GM12878 (cell line): ENCODE data around the gene AKT1S1. TPM values are rescaled to one million over a fixed set of nuclear protein-coding genes. Genes with fewer than 3 reads are reported as not detected.

Experiments
- ATAC-seq: fragments of 200-7000 bp; cut with Tn5 transposase; 3 replicates; pipeline ENCODE4 v1.9.1; 2020; ENCODE audit warnings: mild to moderate bottlenecking, moderate library complexity
- BruUV-seq: library from RNA; stranded (reverse); fragments of 400-500 nt; replicated peaks from 2 replicates; lab custom pipeline; 2021; lab: Mats Ljungman, UMichigan
- CTCF ChIA-PET: fragments of 300-600 bp; sonication (Branson Sonifier 250); formaldehyde crosslinking; extraction: SDS; loops from one replicate; lab custom pipeline; 2021; ENCODE audit warnings: inconsistent platforms; lab: Yijun Ruan, JAX
- POLR2A ChIA-PET: fragments of 350-600 bp; formaldehyde crosslinking; extraction: SDS; loops from one replicate; lab custom pipeline; 2021; ENCODE audit warnings: inconsistent platforms; lab: Charles Lee
- RAD21 ChIA-PET: fragments of 300-600 bp; sonication (Branson Sonifier 250); formaldehyde crosslinking; loops from one replicate; lab custom pipeline; 2023; ENCODE audit warnings: antibody characterized with exemption; ENCODE audit not compliant: unreplicated experiment; lab: Charles Lee
- SMC1A ChIA-PET: fragments of 300-600 bp; sonication (Branson Sonifier 250); formaldehyde crosslinking; loops from one replicate; lab custom pipeline; 2023; ENCODE audit not compliant: unreplicated experiment, uncharacterized antibody; lab: Charles Lee
- DNase-seq: peaks from one replicate; pipeline ENCODE4 v3.0.0-alpha.2; 2011; ENCODE audit warnings: low read depth, low spot score
- FAIRE-seq: peaks from 3 replicates; lab custom pipeline; 2011; peaks lifted over from hg19 to GRCh38; lab: Jason Lieb, UNC
- H2AFZ ChIP-seq: 2 replicates; pipeline ENCODE4 v1.6.0; 2011; ENCODE audit warnings: low read depth, low read length, control low read depth; ENCODE audit not compliant: control insufficient read depth
- H3K27ac ChIP-seq: 2 replicates; pipeline ENCODE4 v1.5.1; 2011; ENCODE audit warnings: control low read depth; ENCODE audit not compliant: control insufficient read depth, insufficient read depth
- H3K27me3 ChIP-seq, 2 experiments: replicated peaks in 1 of 2; 2 replicates each; pipeline versions ENCODE4 v1.6.0 to v1.6.1; 2011; ENCODE audit warnings: low read length in 1 of 2; ENCODE audit not compliant: control insufficient read depth in 2 of 2, insufficient read depth in 2 of 2
- H3K36me3 ChIP-seq, 2 experiments: 2 replicates each; pipeline ENCODE4 v1.5.1; 2011; ENCODE audit warnings: low read length in 1 of 2; ENCODE audit not compliant: control insufficient read depth in 2 of 2, insufficient read depth in 2 of 2
- H3K4me1 ChIP-seq: 2 replicates; pipeline ENCODE4 v1.6.1; 2011; ENCODE audit warnings: mild to moderate bottlenecking, low read length, moderate library complexity, mixed read lengths; ENCODE audit not compliant: control insufficient read depth, insufficient read depth
- H3K4me2 ChIP-seq: 2 replicates; pipeline ENCODE4 v1.6.0; 2011; ENCODE audit warnings: control low read depth; ENCODE audit not compliant: control insufficient read depth, insufficient read depth
- H3K4me3 ChIP-seq: fragments of 200-600 bp; sonication (generic); 2 replicates; pipeline ENCODE4 v1.5.1; 2016
- H3K79me2 ChIP-seq: 2 replicates; pipeline ENCODE4 v1.6.0; 2011; ENCODE audit warnings: low read length; ENCODE audit not compliant: control insufficient read depth, insufficient read depth
- H3K9ac ChIP-seq: 2 replicates; pipeline ENCODE4 v1.8.0; 2011; ENCODE audit warnings: low read length, control low read depth, mixed read lengths; ENCODE audit not compliant: control insufficient read depth, insufficient read depth
- H3K9me3 ChIP-seq: replicated peaks from 3 replicates; pipeline ENCODE4 v1.5.1; 2011; ENCODE audit warnings: mild to moderate bottlenecking, low read length; ENCODE audit not compliant: control insufficient read depth, insufficient read depth
- H4K20me1 ChIP-seq: 2 replicates; pipeline ENCODE4 v1.6.0; 2011; ENCODE audit not compliant: control insufficient read depth, insufficient read depth
- ETV6 ChIP-seq, 2 experiments: fragments of 450-650 bp in 1 of 2; IDR thresholded peaks in 1 of 2; conservative IDR thresholded peaks in 1 of 2; 2 replicates each; pipeline ENCODE4 v1.6.1; 2014; ENCODE audit warnings: antibody characterized with exemption in 1 of 2, borderline replicate concordance in 1 of 2, low read depth in 1 of 2, mild to moderate bottlenecking in 1 of 2, moderate library complexity in 1 of 2
- MAX ChIP-seq: IDR thresholded peaks from 2 replicates; pipeline ENCODE4 v1.6.1; 2012; ENCODE audit warnings: low read depth, low read length, improper control_type of control experiment
- PKNOX1 ChIP-seq: fragments of 450-650 bp; IDR thresholded peaks from 2 replicates; pipeline ENCODE4 v1.6.1; 2016; ENCODE audit warnings: mild to moderate bottlenecking
- RELB ChIP-seq: fragments of 450-650 bp; IDR thresholded peaks from 2 replicates; pipeline ENCODE4 v1.6.1; 2017; ENCODE audit warnings: low read depth, mild to moderate bottlenecking, moderate library complexity
- SUZ12 ChIP-seq: fragments of 200-600 bp; sonication (generic); IDR thresholded peaks from one replicate; pipeline ENCODE4 v1.6.1; 2018; ENCODE audit warnings: antibody characterized with exemption, mild to moderate bottlenecking; ENCODE audit not compliant: unreplicated experiment
- WGBS: methylation state at CpG from one replicate; pipeline ENCODE4 v1.1.6; 2016; ENCODE audit warnings: low lambda C conversion rate; ENCODE audit not compliant: insufficient replicate concordance, insufficient coverage; ENCODE audit errors: missing lambda C conversion rate; 5-methylcytosine and 5-hydroxymethylcytosine counted together
- in situ Hi-C: fragments of 300-500 bp; cut with MboI; formaldehyde crosslinking; loops from 9 replicates; pipeline ENCODE4 v1.14.3; 2018; ENCODE audit warnings: mixed read lengths
- intact Hi-C: fragments of 100-400 bp; cut with micrococcal nuclease; formaldehyde crosslinking; loops from one replicate; pipeline ENCODE4 v1.14.2; 2022; ENCODE audit not compliant: unreplicated experiment
- polyA plus RNA-seq, 11 experiments: library from polyadenylated mRNA; depleted of rRNA in 4 of 11; unstranded in 6 of 11; stranded (reverse) in 5 of 11; fragments of >200 nt; fragmentation: Nextera tagmentation in 4 of 11; fragmentation: Illumina TruSeq in 1 of 11; extraction: Ambion mirVana in 4 of 11; extraction: Trizol in 1 of 11; gene quantifications; 1 replicate in 1 of 11; 2 replicates in 10 of 11; pipeline versions ENCODE4 v1.2.1 to v1.2.3, GENCODE V29; 2011 to 2016; ENCODE audit warnings: inconsistent platforms in 2 of 11, missing spikeins in 2 of 11, low read depth in 1 of 11
- total RNA-seq, 4 experiments: library from RNA; depleted of rRNA in 3 of 4; stranded (reverse); fragments of >200 nt in 3 of 4; fragmentation: Illumina TruSeq in 1 of 4; extraction: Trizol in 1 of 4; gene quantifications; 2 replicates each; pipeline versions ENCODE4 v1.2.1 to v1.2.3, GENCODE V29; 2013 to 2021

Gene AKT1S1
- total and polyA plus RNA-seq, 10 of the 15 experiments (the other 5 are each of a cell fraction or from before 2014, with no cell fraction given): 0.43 to 23.0 (median 12.3) TPM

- no peaks in the 10 kb centered on the region for H3K27me3 ChIP-seq
- intact Hi-C loops (no loop called here), in situ Hi-C loops (loop anchor here (25.0 kb wide), 1 partner anchor 1244 kb away; the partner anchor contains the start of genes CA11 and DBP)
- TF ChIP-seq SUZ12 (no peak), ETV6 (conservative IDR thresholded peaks at IDR 0.05 in 1 of 2, IDR thresholded peaks at IDR 0.05 in 1 of 2; ENCODE audit: borderline replicate concordance in 1 of 2, low read depth in 1 of 2) (no peak), RELB (no peak), PKNOX1 (no peak), MAX (no peak)
- H4K20me1 ChIP-seq: no peaks in the 10 kb centered on the region
- no peak overlapping the region for H3K27ac ChIP-seq
- RAD21 ChIA-PET: no interaction called here
- no peak overlapping the region for H2AFZ ChIP-seq
- CTCF ChIA-PET: no interaction called here
- FAIRE-seq (no peak), DNase-seq (no peak), ATAC-seq (no peak)
- H3K4me3 ChIP-seq: no peak overlapping the region
- H3K36me3 ChIP-seq: peaks cover 8 to 13% of the 10 kb centered on the region in 2 experiments
- WGBS: 92% methylated on average over 17 of the region's 17 CpGs
- H3K4me1 ChIP-seq: peaks cover 8% of the 10 kb centered on the region
- H3K79me2 ChIP-seq: peaks cover 8% of the 10 kb centered on the region
- SMC1A ChIA-PET: no interaction called here
- no peak overlapping the region for H3K4me2 ChIP-seq
- POLR2A ChIA-PET: interaction anchor here (1.4 to 1.6 kb wide), 2 partner anchors 12 to 46 kb away, joined by 4 to 5 read pairs; no protein-coding TSS in a partner anchor
- H3K9ac ChIP-seq: no peak overlapping the region
- no peaks in the 10 kb centered on the region; the same call in 2 of the 3 replicates for H3K9me3 ChIP-seq
- no TSS peak for BruUV-seq
These were observed 4.0 kb upstream of the AKT1S1 start for GRCh38 chr19:49881186-49881585.
